Heart left ventricle (tissue), 13 donors: ENCODE results near the gene VGLL3.

Experiments used
- POLR2A ChIP-seq, 2 donors: fragments of 450-650 bp; IDR thresholded peaks; one replicate each; pipeline ENCODE4 v1.6.1; 2017; ENCODE audit warnings: antibody characterized with exemption in 2 of 2, mild to moderate bottlenecking in 2 of 2, moderate library complexity in 2 of 2
- TF ChIP-seq, protein P1 (sequence below), 12 donors: fragments of 200-600 bp; sonication (generic) in 4 of 12; IDR thresholded peaks; one replicate each; pipeline versions ENCODE4 v1.5.0 to v1.8.0; 2018 to 2022; ENCODE audit warnings: antibody characterized with exemption in 12 of 12, mild to moderate bottlenecking in 5 of 12
- donor health status: ischemic (EF 13 %, LVEDD 7.1; RV severe dilation, severe dysfunction).
- donor health status: DM: no; HTN: yes; CAD: no.
- donor health status: DM: no; HTN: no; CAD: no.
- donor health status: ischemic (EF 25% LVEDD 6.9; RV normal size, moderate dysfunction).
- donor health status: ischemic (EF 25% LVEDD 5.7; RV mildly dilated, moderate dysfunction).
- donor health status: ischemic (EF 35%, LVEDD 5.7; RV mildly dilated, moderate dysfunction).
- donor health status: nonischemic (EF 11% LVEDD 7.7; RV severe dilation, severe dysfunction).
- donor health status: DM: yes; HTN: yes; CAD: no.
- donor health status: PGD.
- donor health status: ischemic (EF 29% LVEDD 5.4; RV normal size, mild dysfunction).
- donor health status: nonischemic (EF 23%, LVEDD 6.1; RV moderate dilation, normal function).

DNA sequence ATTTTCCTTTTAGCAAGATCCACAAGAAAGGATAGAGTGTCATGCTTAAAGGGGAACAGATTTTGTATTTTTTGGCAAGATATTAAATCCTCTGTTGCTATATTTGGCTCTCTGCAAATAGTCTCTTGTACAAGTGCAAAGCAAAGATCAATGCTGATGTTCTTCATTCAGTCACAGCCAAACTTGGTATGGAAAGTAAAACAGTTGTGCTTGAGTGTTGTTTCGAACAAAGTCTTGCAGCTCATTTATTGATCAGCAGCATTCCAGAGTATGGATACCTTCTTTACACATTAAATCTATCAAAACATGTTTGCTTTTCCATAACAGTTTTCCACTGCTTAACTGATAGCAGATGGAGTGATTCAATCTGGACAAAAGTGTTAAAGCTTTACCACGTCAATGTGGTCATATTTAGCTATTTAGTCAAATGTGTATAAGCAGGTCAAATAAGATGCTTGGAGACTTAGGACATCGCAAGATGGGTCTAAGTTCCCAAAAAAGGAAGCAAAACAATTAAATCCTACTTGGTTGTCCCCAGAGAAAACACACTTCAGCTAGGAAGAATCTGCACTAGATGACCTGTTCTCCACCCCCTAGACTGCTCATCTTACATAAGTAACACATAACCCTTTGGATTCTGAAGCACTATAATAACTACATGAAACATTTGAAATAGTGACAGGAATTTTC lies 52.4 kb downstream of the VGLL3 start:
- TF ChIP-seq, protein P1, sequence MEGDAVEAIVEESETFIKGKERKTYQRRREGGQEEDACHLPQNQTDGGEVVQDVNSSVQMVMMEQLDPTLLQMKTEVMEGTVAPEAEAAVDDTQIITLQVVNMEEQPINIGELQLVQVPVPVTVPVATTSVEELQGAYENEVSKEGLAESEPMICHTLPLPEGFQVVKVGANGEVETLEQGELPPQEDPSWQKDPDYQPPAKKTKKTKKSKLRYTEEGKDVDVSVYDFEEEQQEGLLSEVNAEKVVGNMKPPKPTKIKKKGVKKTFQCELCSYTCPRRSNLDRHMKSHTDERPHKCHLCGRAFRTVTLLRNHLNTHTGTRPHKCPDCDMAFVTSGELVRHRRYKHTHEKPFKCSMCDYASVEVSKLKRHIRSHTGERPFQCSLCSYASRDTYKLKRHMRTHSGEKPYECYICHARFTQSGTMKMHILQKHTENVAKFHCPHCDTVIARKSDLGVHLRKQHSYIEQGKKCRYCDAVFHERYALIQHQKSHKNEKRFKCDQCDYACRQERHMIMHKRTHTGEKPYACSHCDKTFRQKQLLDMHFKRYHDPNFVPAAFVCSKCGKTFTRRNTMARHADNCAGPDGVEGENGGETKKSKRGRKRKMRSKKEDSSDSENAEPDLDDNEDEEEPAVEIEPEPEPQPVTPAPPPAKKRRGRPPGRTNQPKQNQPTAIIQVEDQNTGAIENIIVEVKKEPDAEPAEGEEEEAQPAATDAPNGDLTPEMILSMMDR (IDR thresholded peaks at IDR 0.05) = no peak
- TF ChIP-seq POLR2A (IDR thresholded peaks at IDR 0.05) = no peak
